ENCODE data around the gene CYS1. TPM values are rescaled to one million over a fixed set of nuclear protein-coding genes. Genes with fewer than 3 reads are reported as not detected.

Gene CYS1
- total RNA-seq, 1 experiment from 2014 or later, result not detected

- Mint-ChIP-seq H3K9me3 (ENCODE audit: unreplicated experiment) (no peaks in the 10 kb centered on the region), H3K27me3 (ENCODE audit: insufficient read depth, unreplicated experiment) (no peaks in the 10 kb centered on the region), H3K27ac (ENCODE audit: low read depth, unreplicated experiment) (no peak overlapping the region), H3K36me3 (ENCODE audit: insufficient read depth, unreplicated experiment) (no peaks in the 10 kb centered on the region), H3K4me1 (ENCODE audit: insufficient read depth, unreplicated experiment) (no peaks in the 10 kb centered on the region), H3K4me3 (ENCODE audit: unreplicated experiment) (no peak overlapping the region)
- POLR2A ChIA-PET, result interaction anchor here (0.7 kb wide), 1 partner anchor 11 kb away, joined by 4 read pairs; no protein-coding TSS in a partner anchor
- CTCF ChIA-PET, result interaction anchor here (0.7 to 2.4 kb wide), 3 partner anchors 43 to 1017 kb away, joined by 3 to 9 read pairs (median 3); no protein-coding TSS in a partner anchor
- DNase-seq (ENCODE audit: unreplicated experiment), result no peak
- no TSS peak for BruUV-seq (replicated peaks)
- no peak for TF ChIP-seq CTCF (IDR thresholded peaks at IDR 0.05; ENCODE audit: unreplicated experiment)
- intact Hi-C loops (cut with micrococcal nuclease), result no loop called here
Observed at GRCh38 chr2:10028988-10029874, 51.0 kb downstream of the CYS1 start.

- H3K9me3 Mint-ChIP-seq (ENCODE audit: unreplicated experiment), result no peaks in the 10 kb centered on the region
- H3K4me3 Mint-ChIP-seq (ENCODE audit: unreplicated experiment), result no peak overlapping the region
- POLR2A ChIA-PET, result no interaction called here
- no peak for DNase-seq (ENCODE audit: unreplicated experiment)
- intact Hi-C loops (cut with micrococcal nuclease), result no loop called here
- H3K27me3 Mint-ChIP-seq (ENCODE audit: insufficient read depth, unreplicated experiment), result no peaks in the 10 kb centered on the region
- no peak for TF ChIP-seq CTCF (IDR thresholded peaks at IDR 0.05; ENCODE audit: unreplicated experiment)
- no peak overlapping the region for H3K27ac Mint-ChIP-seq (ENCODE audit: low read depth, unreplicated experiment)
- H3K4me1 Mint-ChIP-seq (ENCODE audit: insufficient read depth, unreplicated experiment), result no peaks in the 10 kb centered on the region
- H3K36me3 Mint-ChIP-seq (ENCODE audit: insufficient read depth, unreplicated experiment), result no peaks in the 10 kb centered on the region
- CTCF ChIA-PET, result interaction anchor here (0.7 to 2.4 kb wide), 5 partner anchors 14 to 1794 kb away, joined by 3 to 9 read pairs (median 3); no protein-coding TSS in a partner anchor
- no TSS peak for BruUV-seq (replicated peaks)
Observed at GRCh38 chr2:10028407-10028987, 51.7 kb downstream of the CYS1 start.

GRCh38 chr2:10027660-10028330, 52.4 kb downstream of the CYS1 start:
- no peak overlapping the region for H3K27ac Mint-ChIP-seq (ENCODE audit: low read depth, unreplicated experiment)
- no peak overlapping the region for H3K4me3 Mint-ChIP-seq (ENCODE audit: unreplicated experiment)
- H3K27me3 Mint-ChIP-seq (ENCODE audit: insufficient read depth, unreplicated experiment), result no peaks in the 10 kb centered on the region
- no peaks in the 10 kb centered on the region for H3K36me3 Mint-ChIP-seq (ENCODE audit: insufficient read depth, unreplicated experiment)
- H3K9me3 Mint-ChIP-seq (ENCODE audit: unreplicated experiment), result no peaks in the 10 kb centered on the region
- CTCF ChIA-PET, result interaction anchor here (0.6 to 2.4 kb wide), 5 partner anchors 15 to 1793 kb away, joined by 3 to 9 read pairs (median 3); no protein-coding TSS in a partner anchor
- no TSS peak for BruUV-seq (replicated peaks)
- TF ChIP-seq CTCF (IDR thresholded peaks at IDR 0.05; ENCODE audit: unreplicated experiment), result no peak
- DNase-seq (ENCODE audit: unreplicated experiment), result no peak
- no peaks in the 10 kb centered on the region for H3K4me1 Mint-ChIP-seq (ENCODE audit: insufficient read depth, unreplicated experiment)
- POLR2A ChIA-PET, result interaction anchor here (0.6 kb wide), 1 partner anchor 231 kb away, joined by 3 read pairs; no protein-coding TSS in a partner anchor
- intact Hi-C loops (cut with micrococcal nuclease), result no loop called here
